NK-92 treated with Interleukin-12 subunit alpha and Interleukin-12 subunit beta, amount 100 ng/mL, for 24 hours (cell line): Measurements from ENCODE around the gene SPACA6.
"Not testable (repeated sequence)": the region's sequence is repeated elsewhere in the genome, so short reads cannot be mapped to it uniquely, and the experiment has no call there.

ENCODE experiments used
- DNase-seq: peaks from one replicate; lab custom pipeline; 2025; lab: John Stamatoyannopoulos, UW

SPACA6 gene

DNA sequence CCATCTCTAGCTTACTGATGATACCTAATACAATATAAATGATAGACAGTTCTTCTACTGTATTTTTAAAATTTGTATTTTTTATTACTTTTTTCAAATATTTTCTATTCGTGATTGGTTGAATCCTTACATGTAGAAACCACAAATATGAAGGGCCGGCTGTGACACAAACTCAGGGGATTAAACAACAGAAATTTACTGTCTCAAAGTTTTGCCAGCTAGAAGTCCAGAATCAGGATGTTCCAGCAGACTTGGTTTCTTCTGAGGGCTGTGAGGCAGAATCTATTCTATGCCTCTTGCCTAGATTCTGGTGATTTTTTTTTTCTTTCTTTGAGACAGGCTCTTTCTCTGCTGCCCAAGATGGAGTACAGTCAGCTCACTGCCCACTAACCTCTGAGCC is 44.8 kb downstream of the SPACA6 start:
- no peak for DNase-seq

DNA sequence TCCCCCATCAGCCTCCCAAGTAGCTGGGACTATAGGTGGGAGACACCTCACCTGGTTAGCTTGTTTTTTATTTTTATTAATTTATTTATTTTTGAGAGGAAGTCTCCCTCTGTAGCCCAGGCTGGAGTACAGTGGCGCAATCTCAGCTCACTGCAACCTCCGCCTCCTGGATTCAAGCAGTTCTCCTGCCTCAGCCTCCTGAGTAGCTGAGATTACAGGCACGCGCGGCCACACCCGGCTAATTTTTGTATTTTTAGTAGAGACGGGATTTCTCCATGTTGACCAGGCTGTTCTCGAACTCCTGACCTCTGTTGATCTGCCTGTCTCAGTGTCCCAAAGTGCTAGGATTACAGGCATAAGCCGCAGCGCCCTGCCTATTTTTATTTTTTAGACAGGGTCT is 45.4 kb downstream of the SPACA6 start:
- DNase-seq, result not testable (repeated sequence)

DNA sequence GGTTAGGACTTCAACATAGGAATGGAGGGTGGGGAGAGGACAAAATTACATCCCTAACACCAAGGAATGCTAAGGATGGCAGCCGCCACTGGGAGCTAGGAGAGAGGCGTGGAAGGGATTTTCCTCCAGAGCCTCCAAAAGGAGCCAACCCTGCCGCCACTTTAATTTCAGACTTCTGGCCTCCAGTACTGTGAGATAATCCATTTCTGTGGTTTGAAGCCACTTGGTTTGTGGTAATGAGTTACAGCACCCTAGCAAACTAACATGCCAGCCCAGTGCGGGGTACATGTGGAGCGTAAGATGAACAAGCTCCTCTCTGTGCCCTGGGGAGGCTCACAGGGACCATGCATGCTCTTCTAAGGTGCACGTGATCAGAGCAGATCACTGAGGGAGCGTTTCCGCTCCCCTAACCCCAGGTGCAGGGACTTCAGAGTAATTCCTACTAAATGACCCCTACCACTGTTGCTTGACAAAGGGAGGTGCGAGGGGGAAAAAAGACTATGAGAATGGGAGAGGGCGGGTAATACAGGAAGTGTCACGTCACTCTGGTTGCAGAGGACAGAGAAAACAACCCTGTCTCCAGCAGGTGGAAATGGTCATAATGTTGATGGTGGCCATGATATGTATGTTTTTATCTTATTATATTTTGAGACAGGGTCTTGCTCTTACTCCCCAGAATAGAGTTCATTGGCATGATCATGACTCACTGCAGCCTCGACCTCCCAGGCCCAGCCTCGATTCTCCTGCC is 46.5 kb downstream of the SPACA6 start:
- no peak for DNase-seq

DNA sequence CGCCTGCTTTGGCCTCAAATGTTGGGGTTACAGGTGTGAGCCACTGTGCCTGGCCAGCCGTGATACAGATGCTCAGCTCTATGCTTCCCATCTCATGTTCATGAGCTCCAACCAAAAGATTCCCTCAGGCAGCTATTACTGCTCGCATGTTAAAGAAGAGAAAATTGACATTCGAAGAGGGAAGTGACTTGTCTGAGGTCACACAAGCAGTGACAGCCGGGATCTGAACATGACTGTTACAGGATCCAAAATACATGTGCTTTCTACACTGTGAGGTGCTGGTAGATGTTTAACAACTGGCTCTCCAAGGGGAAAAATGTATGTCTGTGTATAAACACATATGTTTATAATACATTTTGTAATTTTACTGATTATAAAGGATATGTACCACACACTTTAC is 47.2 kb downstream of the SPACA6 start:
- DNase-seq, result no peak

DNA sequence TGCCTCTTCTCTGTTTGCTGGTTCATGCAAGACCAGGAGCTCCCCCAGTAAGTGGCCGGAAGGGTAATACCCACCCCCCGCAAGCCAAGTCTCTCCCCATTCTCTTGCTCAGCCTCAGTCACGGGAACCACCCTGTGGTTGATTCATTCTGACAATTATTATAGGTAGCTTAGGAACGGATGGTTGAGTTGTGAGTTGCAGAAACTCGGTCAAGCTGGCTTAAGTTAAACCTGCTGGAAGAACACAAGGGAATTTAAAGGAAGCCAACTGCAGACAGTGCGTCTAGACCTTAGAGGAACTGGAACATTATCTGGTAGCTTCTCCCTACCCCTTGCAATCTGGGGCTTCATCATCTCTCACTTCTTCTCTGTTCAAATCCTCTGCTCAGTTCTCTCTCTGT is 49.7 kb downstream of the SPACA6 start:
- DNase-seq, result no peak

DNA sequence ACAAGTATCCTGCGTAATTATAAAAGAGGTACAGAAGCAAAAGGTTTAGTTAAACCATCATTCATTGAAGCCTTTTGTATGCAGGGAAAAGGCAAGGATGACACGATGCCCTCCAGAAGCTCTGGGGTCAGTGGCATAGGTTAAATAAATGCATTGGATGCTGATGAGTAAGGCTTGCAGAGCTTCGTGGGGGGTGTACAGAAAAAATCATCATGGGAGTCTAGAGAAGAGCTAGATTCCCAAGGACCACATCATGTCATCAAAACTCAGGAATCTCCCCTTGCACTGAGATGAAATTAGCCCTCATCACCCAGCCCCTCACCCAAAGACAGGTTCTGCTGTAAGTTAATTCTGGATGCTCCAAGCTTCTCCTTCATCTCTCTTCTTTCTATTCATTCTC is 50.3 kb downstream of the SPACA6 start:
- no peak for DNase-seq

DNA sequence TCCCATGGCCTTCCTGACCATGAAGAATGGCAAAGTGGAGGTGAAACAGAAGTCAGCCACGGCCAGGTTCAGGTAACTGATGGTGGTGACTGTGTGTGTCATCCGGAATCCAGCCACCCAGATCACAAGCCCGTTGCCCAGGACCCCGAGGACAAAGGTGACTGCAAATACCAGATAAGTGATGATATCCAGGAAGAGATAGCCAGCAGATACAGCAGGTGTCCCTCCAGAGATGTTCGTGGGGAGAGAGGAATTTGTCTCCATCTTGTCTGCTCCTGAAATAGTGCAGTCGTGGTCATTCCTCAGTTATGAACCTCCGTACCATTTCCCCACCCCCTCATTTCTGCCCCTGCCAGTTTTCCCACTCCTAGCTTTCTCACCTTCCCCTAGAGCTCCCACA is 53.6 kb downstream of the SPACA6 start:
- DNase-seq, result no peak

DNA sequence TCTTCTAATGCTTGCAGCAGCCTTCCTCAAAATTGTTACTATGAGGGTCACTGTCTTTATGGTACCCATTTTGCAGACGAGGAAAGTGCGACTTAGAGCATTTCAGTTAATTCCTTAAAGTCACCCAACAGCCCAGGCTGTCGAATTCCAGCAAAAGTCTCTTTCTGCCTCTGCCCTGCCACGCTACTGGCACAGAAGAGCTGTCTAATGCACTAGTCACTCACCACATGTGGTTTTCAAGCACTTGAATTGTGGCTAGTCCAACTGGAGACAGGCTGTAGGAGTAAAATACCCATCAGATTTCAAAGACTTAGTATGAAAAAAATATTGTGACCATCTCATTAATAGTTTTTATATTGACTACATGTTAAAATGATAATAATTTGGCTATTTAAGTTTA is 56.8 kb downstream of the SPACA6 start:
- no peak for DNase-seq

DNA sequence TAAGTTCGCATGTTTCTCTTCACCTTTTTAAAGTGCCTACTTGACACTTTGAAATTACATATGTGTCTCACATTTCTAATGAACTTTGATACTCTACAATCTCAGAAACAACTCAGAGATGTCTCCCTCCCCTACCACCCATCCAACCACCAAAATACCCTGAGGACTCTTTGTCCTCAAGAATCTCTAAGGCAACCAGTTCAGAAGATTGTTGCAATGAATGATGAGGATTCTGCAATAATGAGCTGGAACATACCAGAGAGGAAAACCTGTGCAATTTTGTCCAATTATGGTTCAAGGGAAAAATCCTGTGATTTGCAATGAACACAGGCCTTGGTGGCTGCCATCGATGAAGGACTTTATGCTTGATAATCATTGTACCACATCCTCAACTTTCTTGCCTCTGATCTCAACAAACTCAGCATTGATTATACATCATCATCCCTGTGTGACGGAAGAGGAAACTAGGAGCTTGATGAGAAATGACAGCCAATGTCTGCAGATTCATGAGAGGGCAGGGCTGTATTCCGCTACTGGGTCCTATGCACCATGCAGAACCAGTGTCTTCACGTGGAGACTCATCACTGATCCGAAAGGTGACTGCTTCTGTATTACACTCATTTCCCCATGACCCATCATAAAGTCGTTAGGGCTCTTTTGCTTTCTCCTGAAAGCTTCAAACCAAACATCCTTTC is 57.4 kb downstream of the SPACA6 start:
- DNase-seq, result no peak

DNA sequence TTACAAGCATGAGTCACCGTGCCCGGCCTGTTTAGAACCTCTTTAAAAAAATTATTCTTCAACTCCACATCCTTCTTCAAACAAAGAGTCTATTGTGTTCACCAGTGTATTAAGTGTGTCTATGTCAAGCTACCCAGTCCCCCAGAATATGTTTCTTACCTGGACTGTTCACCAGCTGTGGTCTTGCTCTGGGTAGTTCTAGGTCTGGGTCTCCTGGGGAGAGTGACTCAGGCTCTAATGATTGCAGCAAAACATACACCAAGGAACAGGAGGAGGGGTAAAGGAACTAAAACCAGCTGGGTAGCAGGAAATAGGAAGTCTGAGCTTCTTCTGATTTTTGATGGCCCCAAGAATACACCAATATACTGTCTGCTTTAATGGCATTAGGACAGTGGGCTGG is 58.5 kb downstream of the SPACA6 start, which contains the start of gene FPR1:
FPR1 (minus strand) TSS at position 224 of the 400 bp plus-strand sequence. CDS start 4,884 bp downstream, outside the sequence.
- no peak for DNase-seq

DNA sequence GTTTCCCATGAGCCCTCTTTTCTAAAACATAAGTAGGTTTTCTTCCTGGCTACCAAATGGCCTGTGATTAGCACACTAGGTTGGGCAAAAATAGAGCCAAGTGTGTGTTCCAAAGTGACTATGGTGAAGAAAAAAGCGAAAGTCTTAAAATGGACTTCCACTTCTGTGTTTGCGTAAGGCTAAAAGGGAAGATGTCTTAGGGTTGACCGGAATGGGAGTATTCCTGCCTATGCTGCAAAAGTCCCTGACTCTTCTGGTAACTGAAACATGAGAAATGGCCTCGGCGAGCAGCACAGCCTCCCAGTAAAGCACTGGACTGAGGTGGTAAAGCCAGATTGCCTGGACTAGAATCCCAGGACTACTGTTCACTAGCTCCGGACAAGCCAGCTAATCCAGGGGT is 61.0 kb downstream of the SPACA6 start:
- DNase-seq, result no peak

DNA sequence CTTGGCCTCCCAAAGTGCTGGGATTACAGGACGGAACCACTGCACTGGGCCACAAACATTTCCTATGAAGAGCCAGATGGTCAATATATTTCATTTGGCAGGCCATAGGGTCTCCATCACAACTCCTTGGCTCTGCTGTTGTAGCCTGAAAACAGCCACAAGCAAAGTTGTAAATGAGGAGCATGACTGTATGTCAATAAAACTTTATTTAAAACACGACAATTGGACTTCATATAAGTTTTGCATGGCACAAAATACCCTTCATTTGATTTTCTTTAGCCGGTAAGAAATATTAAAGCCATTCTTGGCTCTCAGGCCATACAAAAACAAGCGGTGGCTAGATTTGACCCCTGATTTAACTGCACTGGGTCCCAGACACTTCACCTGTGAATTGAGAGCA is 61.6 kb downstream of the SPACA6 start:
- no peak for DNase-seq
